Measurements from ENCODE around the gene ANKS1B.

GRCh38 chr12:99505805-99506204 lies 478.9 kb downstream of the ANKS1B start:
- TF ChIP-seq CTCF (conservative IDR thresholded peaks at IDR 0.05; ENCODE audit: low read length), result no peak
- TF ChIP-seq EZH2phosphoT487 (IDR thresholded peaks at IDR 0.05; ENCODE audit: borderline replicate concordance), result no peak
